GM19351 (cell line): ENCODE results near the gene MBOAT2.
"Not testable (repeated sequence)": the region's sequence is repeated elsewhere in the genome, so short reads cannot be mapped to it uniquely, and the experiment has no call there.

ENCODE experiments used
- ATAC-seq: cut with Tn5 transposase; IDR thresholded peaks from one replicate; pipeline ENCODE4 v1.9.1; 2021; ENCODE audit warnings: mild to moderate bottlenecking, moderate library complexity; ENCODE audit not compliant: unreplicated experiment

Gene MBOAT2

GRCh38 chr2:8907764-8908288 is 95.7 kb downstream of the MBOAT2 start:
- no peak for ATAC-seq

DNA sequence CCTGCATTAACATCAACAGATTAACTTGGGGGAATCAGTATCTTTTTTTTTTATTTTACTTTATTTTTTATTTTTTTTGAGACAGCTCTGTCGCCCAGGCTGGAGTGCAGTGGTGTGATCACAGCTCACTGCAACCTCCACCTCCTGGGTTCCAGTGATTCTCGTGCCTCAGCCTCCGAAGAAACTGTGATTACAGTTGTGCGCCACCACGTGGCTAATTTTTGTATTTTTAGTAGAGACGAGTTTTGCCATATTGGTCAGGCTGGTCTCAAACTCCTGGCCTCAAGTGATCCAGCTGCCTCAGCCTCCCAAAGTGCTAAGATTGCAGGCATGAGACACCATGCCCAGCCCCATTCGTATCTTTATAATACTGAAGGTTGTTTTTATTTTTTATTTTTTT is 99.6 kb downstream of the MBOAT2 start:
- not testable (repeated sequence) for ATAC-seq

DNA sequence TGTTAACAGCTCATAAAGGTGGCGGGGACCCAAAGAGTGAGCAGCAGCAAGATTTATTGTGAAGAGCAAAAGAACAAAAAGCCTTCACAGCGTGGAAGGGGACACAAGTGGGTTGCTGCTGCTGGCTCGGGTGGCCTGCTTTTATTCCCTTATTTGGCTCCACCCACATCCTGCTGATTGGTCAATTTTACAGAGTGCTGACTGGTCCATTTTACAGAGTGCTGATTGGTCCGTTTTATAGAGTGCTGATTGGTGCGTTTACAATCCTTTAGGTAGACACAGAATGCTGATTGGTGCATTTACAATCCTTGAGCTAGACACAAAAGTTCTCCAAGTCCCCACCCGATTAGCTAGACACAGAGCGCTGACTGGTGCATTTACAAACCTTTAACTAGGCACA is 100.7 kb downstream of the MBOAT2 start:
- not testable (repeated sequence) for ATAC-seq

GRCh38 chr2:8897206-8897605 is 106.3 kb downstream of the MBOAT2 start:
- ATAC-seq, result not testable (repeated sequence)

DNA sequence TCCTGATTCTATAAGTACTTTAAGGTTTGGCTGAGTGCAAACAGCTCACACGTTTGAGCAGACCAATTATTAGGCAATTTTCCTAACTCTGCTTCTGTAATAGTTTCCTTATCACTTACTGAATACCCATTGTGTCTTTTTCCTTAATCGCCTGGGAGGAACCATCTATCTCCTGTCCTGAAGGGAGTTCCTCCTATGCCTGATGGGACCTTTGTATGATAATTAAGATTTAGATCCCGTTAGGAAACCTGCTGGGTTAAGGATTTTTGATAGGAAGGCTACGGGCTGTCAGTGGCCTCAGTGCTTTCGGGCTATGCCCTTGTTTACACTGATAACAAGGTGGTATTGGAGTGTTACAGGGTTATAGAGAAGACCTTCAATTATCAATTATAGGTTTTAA is 106.8 kb downstream of the MBOAT2 start:
- not testable (repeated sequence) for ATAC-seq

DNA sequence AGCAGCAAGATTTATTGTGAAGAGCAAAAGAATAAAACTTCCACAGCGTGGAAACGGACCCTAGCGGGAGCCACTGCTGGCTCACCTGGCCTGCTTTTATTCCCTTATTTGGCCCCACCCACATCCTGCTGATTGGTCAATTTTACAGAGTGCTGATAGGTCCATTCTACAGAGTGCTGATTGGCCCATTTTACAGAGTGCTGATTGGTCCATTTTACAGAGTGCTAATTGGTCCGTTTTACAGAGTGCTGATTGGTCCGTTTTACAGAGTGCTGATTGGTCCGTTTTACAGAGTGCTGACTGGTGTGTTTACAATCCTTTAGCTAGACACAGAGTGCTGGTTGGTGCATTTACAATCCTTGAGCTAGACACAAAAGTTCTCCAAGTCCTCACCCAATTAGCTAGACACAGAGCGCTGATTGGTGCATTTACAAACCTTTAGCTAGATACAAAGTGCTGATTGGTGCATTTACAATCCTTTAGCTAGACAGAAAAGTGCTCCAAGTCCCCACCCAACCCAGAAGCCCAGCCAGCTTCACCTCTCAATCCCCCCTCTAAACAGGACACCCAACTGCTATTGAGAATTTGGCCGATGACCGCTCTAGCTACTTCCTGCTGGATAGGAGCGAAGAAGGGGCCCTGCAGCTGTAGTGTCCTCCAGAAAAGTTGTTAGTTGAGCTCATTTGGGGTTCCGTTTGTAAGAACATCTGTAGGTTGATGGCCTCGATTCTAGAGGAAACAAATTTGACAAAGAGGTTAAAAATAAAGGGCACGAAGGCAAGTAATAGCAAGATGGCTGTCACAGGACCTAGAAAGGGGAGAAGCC is 108.2 kb downstream of the MBOAT2 start:
- not testable (repeated sequence) for ATAC-seq

DNA sequence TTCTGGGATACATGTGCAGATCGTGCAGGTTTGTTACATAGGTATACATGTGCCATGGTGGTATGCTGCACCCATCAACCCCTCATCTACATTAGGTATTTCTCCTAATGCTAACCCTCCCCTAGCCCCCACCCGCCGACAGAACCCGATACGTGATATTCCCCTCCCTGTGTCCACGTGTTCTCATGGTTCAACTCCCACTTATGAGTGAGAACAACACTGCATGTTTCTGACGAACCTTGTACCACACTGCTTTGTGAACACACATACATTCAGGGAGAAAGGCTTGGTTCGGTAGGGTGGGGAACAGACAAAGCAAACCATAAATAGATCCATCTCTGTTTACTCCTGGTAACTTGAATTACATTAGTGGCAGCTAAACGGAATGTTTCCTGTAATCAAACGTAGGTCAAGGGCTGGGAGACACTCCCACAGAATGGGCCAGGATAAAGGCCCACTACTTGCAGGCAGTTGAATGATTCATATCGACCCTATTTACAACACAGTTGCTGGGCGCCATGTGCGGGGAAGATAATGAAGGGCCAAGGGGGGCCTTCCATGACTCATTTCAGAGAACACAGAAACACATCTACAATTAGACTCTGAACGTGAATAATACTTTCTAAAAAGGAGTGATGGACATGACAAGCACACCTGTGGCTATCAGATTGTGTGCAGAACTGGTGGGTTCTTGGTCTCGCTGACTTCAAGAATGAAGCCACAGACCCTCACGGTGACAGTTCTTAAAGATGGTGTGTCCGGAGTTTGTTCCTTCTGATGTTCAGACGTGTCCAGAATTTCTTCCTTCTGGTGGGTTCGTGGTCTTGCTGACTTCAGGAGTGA is 109.3 kb downstream of the MBOAT2 start:
- no peak for ATAC-seq

GRCh38 chr2:8893474-8893873 is 110.0 kb downstream of the MBOAT2 start:
- no peak for ATAC-seq

GRCh38 chr2:8892111-8892510 is 111.4 kb downstream of the MBOAT2 start:
- no peak for ATAC-seq

DNA sequence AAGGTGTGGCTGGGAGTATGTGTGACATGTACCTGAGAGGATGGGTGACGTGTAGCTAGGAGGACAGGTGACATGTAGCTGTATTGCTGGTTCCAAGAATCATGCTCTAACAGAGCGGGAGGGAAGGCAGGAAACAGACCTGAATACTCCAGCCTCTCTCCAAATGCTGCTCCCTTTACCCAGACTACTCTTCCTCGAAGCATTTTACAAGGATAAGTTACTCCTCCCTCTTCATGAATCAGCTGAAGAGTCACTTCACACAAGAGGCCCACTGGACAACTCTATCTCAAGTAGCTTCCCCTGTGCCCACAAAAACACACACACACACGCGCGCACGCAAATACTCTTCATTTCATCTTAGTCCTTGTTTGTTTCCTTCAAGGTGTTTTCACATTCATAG is 113.5 kb downstream of the MBOAT2 start:
- no peak for ATAC-seq

DNA sequence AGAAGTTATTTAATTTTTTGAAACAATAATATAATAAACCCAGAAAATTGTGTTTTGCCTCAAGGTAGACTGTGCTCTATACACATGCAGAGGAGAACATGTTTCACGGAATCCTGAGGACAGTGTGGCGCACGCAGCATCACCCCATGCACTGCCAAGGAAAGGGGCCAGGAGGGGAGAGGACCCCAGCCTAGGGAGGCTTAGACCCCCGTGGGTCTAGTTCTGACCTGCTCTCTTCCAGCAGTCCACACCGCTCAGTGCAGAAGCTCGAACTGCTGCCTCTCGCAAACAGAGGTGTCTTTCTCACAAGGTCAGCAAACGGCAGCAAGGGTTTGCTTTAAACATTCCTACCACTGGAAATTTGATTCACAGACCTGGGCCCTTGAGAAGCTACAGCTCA is 114.5 kb downstream of the MBOAT2 start:
- no peak for ATAC-seq

GRCh38 chr2:8886876-8887275 is 116.6 kb downstream of the MBOAT2 start:
- ATAC-seq, result no peak

DNA sequence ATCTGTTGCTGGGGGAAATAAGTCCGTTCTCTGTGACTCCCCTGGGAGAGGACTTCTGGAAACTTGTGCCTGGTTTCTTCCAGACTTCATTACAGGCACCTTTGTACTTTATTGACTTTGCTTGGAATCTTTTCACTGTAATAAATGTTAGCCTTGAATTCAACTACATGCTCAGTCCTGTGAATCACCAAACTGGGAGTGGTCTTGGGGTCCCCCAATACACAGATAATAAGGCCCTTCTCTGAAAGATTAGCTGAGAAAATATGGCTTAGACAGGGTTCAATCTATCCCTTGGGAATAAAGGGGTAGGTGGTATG is 117.3 kb downstream of the MBOAT2 start:
- ATAC-seq, result no peak

DNA sequence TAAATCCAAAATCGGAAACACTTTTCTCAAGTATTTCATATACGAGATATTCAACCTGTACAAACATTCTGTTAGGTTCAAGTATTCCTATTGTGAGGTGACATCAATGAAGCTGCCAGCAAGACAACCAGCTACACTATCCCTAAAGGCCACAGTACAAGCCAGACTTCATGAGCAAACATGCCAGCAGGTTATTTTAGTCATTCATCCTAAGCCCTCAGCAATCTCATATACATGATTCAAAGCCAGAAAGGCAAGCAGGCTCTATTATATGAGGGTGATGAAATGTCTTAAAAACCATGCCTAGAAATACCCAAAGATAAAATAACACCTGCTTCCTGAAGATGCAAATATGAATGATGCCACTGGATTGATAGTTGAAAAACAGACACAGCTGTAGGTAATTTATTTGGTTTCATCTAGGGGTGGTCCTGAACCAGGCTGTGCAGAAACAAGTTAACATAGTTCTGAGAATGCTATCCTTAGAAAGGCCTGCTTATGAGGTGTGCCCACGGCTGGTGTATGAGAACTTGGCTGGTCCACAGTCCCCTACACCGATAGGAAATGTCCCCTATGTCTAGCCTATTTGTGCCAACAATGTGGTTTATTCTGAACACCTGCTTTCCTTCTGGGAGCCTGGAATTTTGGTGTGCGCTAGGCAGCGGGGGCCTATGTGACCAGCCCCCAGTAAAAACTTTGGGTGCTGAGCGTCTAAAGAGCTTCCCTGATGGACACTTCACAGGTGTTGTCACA is 117.9 kb downstream of the MBOAT2 start:
- ATAC-seq, result no peak

DNA sequence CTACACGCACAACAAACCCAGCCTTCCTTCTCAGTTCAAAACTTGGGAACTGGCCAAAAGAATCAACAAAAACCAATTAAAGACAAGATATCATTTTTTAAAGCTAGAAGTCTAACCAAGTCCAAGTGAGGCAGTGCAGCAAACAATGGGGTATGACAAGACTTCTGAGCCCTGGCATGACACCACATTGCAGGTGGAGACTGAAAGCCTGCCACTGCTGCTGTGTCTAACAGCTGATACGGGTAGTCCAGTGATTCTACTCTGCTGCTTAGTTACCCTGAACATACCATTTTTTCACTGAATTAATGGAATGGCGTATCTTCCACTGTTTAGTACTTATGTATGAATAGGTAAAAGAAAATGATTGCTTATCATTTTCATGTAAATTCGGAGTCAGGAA is 118.7 kb downstream of the MBOAT2 start:
- ATAC-seq, result no peak

DNA sequence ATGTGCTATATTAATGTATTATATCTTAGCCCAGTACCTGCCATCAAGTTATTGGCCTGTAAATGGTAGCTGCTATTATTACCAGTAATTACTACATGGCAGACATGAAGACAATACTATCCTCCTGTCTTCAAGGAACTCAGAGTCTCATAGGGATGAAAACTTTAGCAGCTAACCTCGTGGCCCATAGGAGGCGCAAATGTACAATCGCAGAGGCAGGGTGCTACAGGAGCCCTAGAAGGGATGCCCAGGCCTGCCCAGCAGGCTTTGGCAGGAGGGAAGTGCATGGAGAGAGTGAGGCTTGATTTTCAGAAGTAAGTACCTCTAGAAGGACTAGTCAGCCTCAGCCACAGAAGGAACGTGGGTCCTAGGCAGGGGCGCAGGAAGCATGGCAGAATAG is 121.4 kb downstream of the MBOAT2 start:
- ATAC-seq, result no peak

DNA sequence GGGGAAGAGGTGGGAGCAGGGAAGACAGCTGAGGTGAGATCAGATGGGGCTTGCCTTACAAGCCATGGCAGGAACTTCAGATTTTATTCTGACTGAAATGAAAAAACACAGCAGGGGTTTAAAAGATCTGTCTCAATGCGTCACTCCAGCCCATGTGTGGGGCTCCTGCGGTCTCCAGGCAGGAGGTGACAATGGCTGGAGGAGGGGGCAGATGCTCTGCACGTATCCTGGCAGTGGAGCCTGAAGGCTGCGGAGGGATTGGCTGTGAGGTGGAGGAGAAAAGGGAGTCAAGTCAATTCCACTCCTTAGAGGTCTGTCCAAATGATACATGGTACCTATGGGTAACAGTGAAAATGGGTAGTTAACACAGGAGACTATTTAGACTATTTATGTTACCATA is 125.6 kb downstream of the MBOAT2 start:
- ATAC-seq, result no peak

DNA sequence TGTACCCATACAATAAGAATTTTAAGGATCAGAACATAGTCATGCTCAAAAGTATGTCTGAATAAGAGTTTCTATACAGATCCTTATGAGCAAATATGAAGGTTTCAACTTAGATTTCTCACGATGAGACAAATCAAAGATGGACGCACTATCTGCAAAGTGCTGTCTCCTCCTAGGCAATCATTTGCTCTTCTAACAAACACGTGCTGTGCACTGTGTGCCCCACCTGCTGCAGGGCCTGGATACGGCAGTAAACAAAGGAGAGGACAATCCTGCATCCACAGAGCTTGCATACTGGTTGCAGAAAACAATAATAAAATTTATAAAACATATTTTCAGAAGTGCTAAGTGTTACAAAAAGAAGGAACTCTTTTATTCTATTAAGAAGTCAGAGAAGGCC is 126.2 kb downstream of the MBOAT2 start:
- no peak for ATAC-seq

DNA sequence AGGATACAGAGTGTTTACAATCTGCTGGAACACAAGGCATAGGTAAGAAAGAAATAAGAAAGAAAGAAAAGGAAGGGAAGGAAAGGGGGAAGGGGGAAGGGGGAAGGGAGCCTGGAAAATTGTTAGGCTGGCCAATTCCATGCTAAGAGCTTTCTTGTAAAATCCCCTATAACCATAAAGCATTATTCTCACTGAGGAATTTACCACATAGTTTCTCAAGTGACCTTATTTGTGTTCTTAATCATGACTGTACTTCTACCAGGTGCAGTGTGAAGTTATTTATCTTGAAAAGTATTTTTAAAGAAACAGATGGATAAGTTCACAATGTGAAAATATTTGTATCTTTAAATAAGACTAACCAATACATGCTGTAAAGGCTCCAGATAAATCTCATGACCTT is 126.9 kb downstream of the MBOAT2 start:
- no peak for ATAC-seq

GRCh38 chr2:8872821-8873432 is 130.6 kb downstream of the MBOAT2 start:
- no peak for ATAC-seq

- no peak for ATAC-seq
Measured at GRCh38 chr2:8870441-8870840, 133.0 kb downstream of the MBOAT2 start.
